ENCODE measurements around the gene ZMYM4. TPM values are rescaled to one million over a fixed set of nuclear protein-coding genes. Genes with fewer than 3 reads are reported as not detected.
A peak's percentile ranks its signal among the peaks of the same experiment; 100 is the strongest.

The ZMYM4 gene
- total RNA-seq, 1 donor from 2014 or later = 32.6 TPM

GRCh38 chr1:35449334-35450008, 181.0 kb downstream of the ZMYM4 start:
- Histone ChIP-seq H3K36me3 (peaks cover 76% of the 10 kb centered on the region), H3K9me3 (replicated peaks) (no peaks in the 10 kb centered on the region), H3K27me3 (ENCODE audit: low read depth) (no peaks in the 10 kb centered on the region), H3K27ac (replicated peaks) (no peak overlapping the region), H3K4me3 (no peak overlapping the region), H3K4me1 (peaks cover 60% of the 10 kb centered on the region)
- intact Hi-C loops (cut with micrococcal nuclease) = loop anchor here (5.0 kb wide), 1 partner anchor 113 kb away; no protein-coding TSS in a partner anchor
- DNase-seq = no peak
- no peak for TF ChIP-seq CTCF (IDR thresholded peaks at IDR 0.05; ENCODE audit: borderline replicate concordance)

- peak; percentile 88 for TF ChIP-seq CTCF (IDR thresholded peaks at IDR 0.05; ENCODE audit: borderline replicate concordance)
- intact Hi-C loops (cut with micrococcal nuclease) = loop anchor here (5.0 kb wide), 1 partner anchor 111 kb away; no protein-coding TSS in a partner anchor
- H3K36me3 ChIP-seq = peaks cover 66% of the 10 kb centered on the region
- H3K9me3 ChIP-seq (replicated peaks) = no peaks in the 10 kb centered on the region
- H3K27me3 ChIP-seq (ENCODE audit: low read depth) = no peaks in the 10 kb centered on the region
- peaks cover 65% of the 10 kb centered on the region for H3K4me1 ChIP-seq
- H3K4me3 ChIP-seq = no peak overlapping the region
- peak overlapping the region; percentile 63 for H3K27ac ChIP-seq (replicated peaks)
- DNase-seq = peak; percentile 83
Measured at GRCh38 chr1:35451125-35451528, 182.6 kb downstream of the ZMYM4 start.

GRCh38 chr1:35452106-35452774, 183.7 kb downstream of the ZMYM4 start:
- no peaks in the 10 kb centered on the region for H3K9me3 ChIP-seq (replicated peaks)
- H3K4me3 ChIP-seq = no peak overlapping the region
- H3K27ac ChIP-seq (replicated peaks) = peak overlapping the region; percentile 63
- H3K36me3 ChIP-seq = peaks cover 64% of the 10 kb centered on the region
- no peaks in the 10 kb centered on the region for H3K27me3 ChIP-seq (ENCODE audit: low read depth)
- intact Hi-C loops (cut with micrococcal nuclease) = loop anchor here (5.0 kb wide), 1 partner anchor 110 kb away; no protein-coding TSS in a partner anchor
- DNase-seq = peak; percentile 60
- peaks cover 65% of the 10 kb centered on the region for H3K4me1 ChIP-seq
- peak; percentile 48 for TF ChIP-seq CTCF (IDR thresholded peaks at IDR 0.05; ENCODE audit: borderline replicate concordance)

- no peaks in the 10 kb centered on the region for H3K27me3 ChIP-seq (ENCODE audit: low read depth)
- peak overlapping the region; percentile 63 for H3K27ac ChIP-seq (replicated peaks)
- H3K4me3 ChIP-seq = no peak overlapping the region
- H3K4me1 ChIP-seq = peaks cover 58% of the 10 kb centered on the region
- TF ChIP-seq CTCF (IDR thresholded peaks at IDR 0.05; ENCODE audit: borderline replicate concordance) = no peak
- intact Hi-C loops (cut with micrococcal nuclease) = loop anchor here (5.0 kb wide), 1 partner anchor 109 kb away; no protein-coding TSS in a partner anchor
- H3K9me3 ChIP-seq (replicated peaks) = no peaks in the 10 kb centered on the region
- no peak for DNase-seq
- peaks cover 59% of the 10 kb centered on the region for H3K36me3 ChIP-seq
Measured at GRCh38 chr1:35453031-35453430, 184.5 kb downstream of the ZMYM4 start.

- no peaks in the 10 kb centered on the region for H3K27me3 ChIP-seq (ENCODE audit: low read depth)
- intact Hi-C loops (cut with micrococcal nuclease) = loop anchor here (5.0 kb wide), 1 partner anchor 108 kb away; no protein-coding TSS in a partner anchor
- H3K4me1 ChIP-seq = peaks cover 46% of the 10 kb centered on the region
- DNase-seq = no peak
- H3K36me3 ChIP-seq = peaks cover 57% of the 10 kb centered on the region
- no peak overlapping the region for H3K27ac ChIP-seq (replicated peaks)
- no peak overlapping the region for H3K4me3 ChIP-seq
- H3K9me3 ChIP-seq (replicated peaks) = no peaks in the 10 kb centered on the region
- no peak for TF ChIP-seq CTCF (IDR thresholded peaks at IDR 0.05; ENCODE audit: borderline replicate concordance)
Measured at GRCh38 chr1:35454176-35454575, 185.7 kb downstream of the ZMYM4 start.

Measured in left ventricle myocardium inferior (tissue), 1 donor.